Pancreas (tissue), 10 donors: ENCODE results near the gene POLR3B. TPM values are rescaled to one million over a fixed set of nuclear protein-coding genes. Genes with fewer than 3 reads are reported as not detected.

Experiments
- ATAC-seq, 4 donors: fragments of 200-7000 bp; cut with Tn5 transposase; one replicate each; pipeline versions ENCODE4 v1.8.0 to v1.9.1; 2020; ENCODE audit warnings: mild to moderate bottlenecking in 4 of 4, moderate library complexity in 4 of 4
- DNase-seq, 6 donors: peaks; one replicate each; pipeline ENCODE4 v3.0.0-alpha.2; 2020
- FAIRE-seq: peaks from 2 replicates; lab custom pipeline; 2012; peaks lifted over from hg19 to GRCh38; lab: Jason Lieb, UNC
- H3K27ac ChIP-seq, 4 donors: fragments of 200-600 bp; sonication (generic); 1 replicate in 3 of 4; 2 replicates in 1 of 4; pipeline versions ENCODE4 v1.5.0 to v1.8.0; 2020
- H3K27me3 ChIP-seq, 4 donors: fragments of 200-600 bp; one replicate each; pipeline ENCODE4 v1.8.0; 2021
- H3K36me3 ChIP-seq, 3 donors: fragments of 200-600 bp; sonication (generic) in 1 of 3; one replicate each; pipeline versions ENCODE4 v1.5.0 to v1.8.0; 2020 to 2021
- H3K4me1 ChIP-seq, 3 donors: fragments of 200-600 bp; one replicate each; pipeline ENCODE4 v1.8.0; 2021
- H3K4me3 ChIP-seq, 4 donors: fragments of 200-600 bp; sonication (generic) in 2 of 4; one replicate each; pipeline versions ENCODE4 v1.5.0 to v1.8.0; 2020 to 2021
- H3K9me3 ChIP-seq, 4 donors: fragments of 200-600 bp; one replicate each; pipeline ENCODE4 v1.8.0; 2021
- WGBS, 2 donors: extraction: QIAGEN DNeasy Blood & Tissue Kit; methylation state at CpG; one replicate each; pipeline ENCODE4 v1.1.7; 2013; 5-methylcytosine and 5-hydroxymethylcytosine counted together
- intact Hi-C, 3 donors: fragments of 100-400 bp; cut with DNase I; formaldehyde crosslinking; loops; one replicate each; pipeline versions ENCODE4 v1.11.1 to v1.14.2; 2022
- polyA plus RNA-seq, 2 donors: library from polyadenylated mRNA; stranded (reverse); fragments of 200-250 nt; gene quantifications; one replicate each; pipeline ENCODE4 v1.2.3, GENCODE V29; 2013
- total RNA-seq, 6 donors: library from RNA; stranded (reverse); fragmentation: NEBNext Ultra II Directional in 4 of 6; extraction: Animal tissue kit (Norgen Biotek cat#: 25700) in 4 of 6; gene quantifications; one replicate each; pipeline versions ENCODE4 v1.2.1 to v1.2.4, GENCODE V29; 2021 to 2023
- TF ChIP-seq, protein P1 (sequence below), 4 donors: fragments of 200-600 bp; sonication (generic) in 3 of 4; IDR thresholded peaks; one replicate each; pipeline versions ENCODE4 v1.5.0 to v1.8.0; 2021; ENCODE audit warnings: antibody characterized with exemption in 4 of 4
- donor health status: healthy with polysubstance abuse.
- donor health status: DM: no; HTN: no; CAD: no; lungs with moderate emphysema.
- donor health status: DM: no; HTN: no; CAD: no.
- donor health status: control.
- donor health status: control.
- donor health status: Bipolar disorder and iron deficiency.
- donor health status: DM: yes; HTN: yes; CAD: no.
- donor health status: DM: no; HTN: no; CAD: no.
- donor health status: DM: no; HTN: no; CAD: no.
- donor health status: DM: yes; HTN: yes; CAD: no.

POLR3B gene
- total and polyA plus RNA-seq, 8 donors = 1.9 to 7.9 (median 4.8) TPM

DNA sequence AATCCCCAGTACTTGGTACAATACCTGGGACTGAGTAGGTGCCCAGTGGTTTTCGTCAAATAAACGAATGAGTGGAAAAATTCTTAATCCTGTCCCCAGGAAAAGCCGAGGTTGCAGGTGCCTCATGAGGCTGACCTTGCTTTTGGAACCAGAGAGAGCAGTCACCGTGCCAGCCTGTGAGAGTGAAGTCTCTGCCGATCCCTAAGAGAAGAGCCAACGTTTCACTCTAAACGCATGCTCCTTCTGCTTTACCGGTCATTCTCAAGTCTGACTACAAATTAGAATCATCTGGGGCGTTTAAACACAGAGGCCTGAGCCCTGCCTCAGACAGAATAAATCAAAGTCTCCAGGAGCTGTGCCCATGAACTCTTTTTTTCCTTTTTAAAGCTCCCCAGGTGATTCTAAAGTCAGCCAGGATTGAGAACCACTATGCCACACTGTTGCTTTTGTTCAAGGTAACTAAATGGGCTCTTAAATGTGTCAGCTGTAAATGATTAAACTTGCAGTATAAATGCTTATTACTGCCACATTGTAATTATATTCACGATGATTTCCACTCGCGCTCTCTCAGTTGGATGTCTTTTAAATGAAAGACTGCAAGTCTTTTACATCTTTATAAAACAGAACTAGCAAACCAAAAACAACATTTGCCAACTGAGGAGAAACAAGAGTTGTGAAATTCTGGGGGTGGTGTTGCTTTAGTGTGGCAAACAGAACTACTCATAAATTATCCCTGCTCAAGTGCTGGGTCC lies 28.1 kb upstream of the POLR3B start:
- TF ChIP-seq, protein P1, sequence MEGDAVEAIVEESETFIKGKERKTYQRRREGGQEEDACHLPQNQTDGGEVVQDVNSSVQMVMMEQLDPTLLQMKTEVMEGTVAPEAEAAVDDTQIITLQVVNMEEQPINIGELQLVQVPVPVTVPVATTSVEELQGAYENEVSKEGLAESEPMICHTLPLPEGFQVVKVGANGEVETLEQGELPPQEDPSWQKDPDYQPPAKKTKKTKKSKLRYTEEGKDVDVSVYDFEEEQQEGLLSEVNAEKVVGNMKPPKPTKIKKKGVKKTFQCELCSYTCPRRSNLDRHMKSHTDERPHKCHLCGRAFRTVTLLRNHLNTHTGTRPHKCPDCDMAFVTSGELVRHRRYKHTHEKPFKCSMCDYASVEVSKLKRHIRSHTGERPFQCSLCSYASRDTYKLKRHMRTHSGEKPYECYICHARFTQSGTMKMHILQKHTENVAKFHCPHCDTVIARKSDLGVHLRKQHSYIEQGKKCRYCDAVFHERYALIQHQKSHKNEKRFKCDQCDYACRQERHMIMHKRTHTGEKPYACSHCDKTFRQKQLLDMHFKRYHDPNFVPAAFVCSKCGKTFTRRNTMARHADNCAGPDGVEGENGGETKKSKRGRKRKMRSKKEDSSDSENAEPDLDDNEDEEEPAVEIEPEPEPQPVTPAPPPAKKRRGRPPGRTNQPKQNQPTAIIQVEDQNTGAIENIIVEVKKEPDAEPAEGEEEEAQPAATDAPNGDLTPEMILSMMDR (IDR thresholded peaks at IDR 0.05) = no peak
- Histone ChIP-seq H3K36me3 (peaks cover 0 to 13% (median 0%) of the 10 kb centered on the region in 3 donors), H3K27me3 (no peaks in the 10 kb centered on the region), H3K27ac (peak overlapping the region in 1 of 4 donors; percentile 42), H3K4me3 (no peak overlapping the region), H3K9me3 (no peaks in the 10 kb centered on the region), H3K4me1 (peaks cover 0 to 5% (median 0%) of the 10 kb centered on the region in 3 donors)
- ATAC-seq (peak in 3 of 4 donors; percentile 44 to 71 (median 51)), FAIRE-seq (no peak), DNase-seq (no peak)
- intact Hi-C loops = no loop called here
- 49 to 51% methylated on average over 12 of the region's 12 CpGs for WGBS, 2 donors

DNA sequence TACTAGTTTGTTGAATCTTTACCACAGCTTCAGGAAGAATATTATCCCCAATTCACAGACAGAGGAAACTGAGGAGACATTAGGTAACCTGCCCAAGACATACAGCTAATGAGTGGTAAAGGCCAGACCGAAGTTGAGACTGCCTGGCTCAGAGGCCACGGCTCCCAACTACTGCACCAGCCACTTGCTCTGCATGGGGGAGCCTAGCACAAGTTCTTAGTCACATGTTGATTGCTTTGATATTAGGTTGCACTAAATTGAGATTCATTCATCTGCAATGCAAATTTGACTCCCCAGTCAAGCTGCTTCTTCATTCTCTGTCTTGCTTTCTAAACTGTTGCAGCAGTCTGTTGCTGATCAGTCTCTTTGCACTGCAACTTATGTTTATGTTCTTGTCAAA lies 25.9 kb upstream of the POLR3B start:
- Histone ChIP-seq H3K9me3 (no peaks in the 10 kb centered on the region), H3K4me3 (no peak overlapping the region), H3K27ac (no peak overlapping the region), H3K36me3 (peaks cover 0 to 10% (median 0%) of the 10 kb centered on the region in 3 donors), H3K4me1 (peaks cover 0 to 5% (median 0%) of the 10 kb centered on the region in 3 donors), H3K27me3 (no peaks in the 10 kb centered on the region)
- TF ChIP-seq, protein P1 (IDR thresholded peaks at IDR 0.05) = no peak
- FAIRE-seq (no peak), ATAC-seq (no peak), DNase-seq (no peak)
- WGBS, 2 donors = 91 to 95% methylated on average over 2 of the region's 2 CpGs
- intact Hi-C loops = no loop called here

DNA sequence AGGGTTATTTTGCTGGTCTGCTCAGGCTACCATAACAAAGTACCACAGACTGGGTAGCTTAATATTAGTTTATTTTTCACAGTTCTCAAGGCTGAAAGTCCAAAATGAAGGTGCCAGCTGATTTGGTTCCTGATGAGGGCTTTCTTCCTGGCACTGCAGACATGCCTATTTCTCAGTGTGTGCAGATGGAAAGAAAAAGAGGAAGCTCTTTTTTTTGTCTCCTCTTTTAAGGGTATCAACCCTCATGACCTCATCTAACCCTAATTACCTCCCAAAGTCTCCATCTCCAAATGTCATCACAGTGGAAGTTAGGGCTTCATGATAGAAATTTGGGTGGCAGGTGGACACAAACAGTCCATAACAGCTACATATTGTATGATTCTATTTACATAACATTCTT lies 25.0 kb upstream of the POLR3B start:
- DNase-seq (no peak), ATAC-seq (no peak), FAIRE-seq (no peak)
- Histone ChIP-seq H3K27ac (no peak overlapping the region), H3K27me3 (no peaks in the 10 kb centered on the region), H3K9me3 (no peaks in the 10 kb centered on the region), H3K36me3 (peaks cover 0 to 10% (median 0%) of the 10 kb centered on the region in 3 donors), H3K4me1 (peaks cover 0 to 5% (median 0%) of the 10 kb centered on the region in 3 donors), H3K4me3 (no peak overlapping the region)
- TF ChIP-seq, protein P1 (IDR thresholded peaks at IDR 0.05) = no peak
- intact Hi-C loops = no loop called here

DNA sequence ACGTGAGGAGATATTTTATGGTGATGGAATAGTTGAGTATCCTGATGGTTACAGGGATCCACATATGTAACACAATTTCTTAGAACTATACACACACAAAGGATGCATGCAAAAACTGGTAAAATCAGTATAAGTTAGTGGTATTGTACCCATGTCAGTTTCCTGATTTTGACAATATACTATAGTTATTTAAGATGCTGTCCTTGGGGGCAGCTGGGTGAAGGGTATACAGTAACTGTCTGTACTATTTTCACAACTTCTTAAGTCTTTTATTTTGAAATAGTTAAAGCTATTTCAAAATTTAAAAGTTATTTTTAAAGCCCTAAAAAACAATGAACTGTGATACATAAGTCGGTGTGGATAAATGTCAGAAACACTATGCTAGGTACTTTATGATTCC lies 24.5 kb upstream of the POLR3B start:
- no peak for FAIRE-seq
- H3K4me3 ChIP-seq = no peak overlapping the region
- intact Hi-C loops = no loop called here
- ATAC-seq = no peak
- no peak overlapping the region for H3K27ac ChIP-seq
- 73 to 98% methylated on average over 2 of the region's 2 CpGs for WGBS, 2 donors
- H3K4me1 ChIP-seq = peaks cover 0 to 5% (median 0%) of the 10 kb centered on the region in 3 donors
- TF ChIP-seq, protein P1 (IDR thresholded peaks at IDR 0.05) = no peak
- H3K27me3 ChIP-seq = no peaks in the 10 kb centered on the region
- no peak for DNase-seq
- peaks cover 0 to 10% (median 0%) of the 10 kb centered on the region in 3 donors for H3K36me3 ChIP-seq
- no peaks in the 10 kb centered on the region for H3K9me3 ChIP-seq

DNA sequence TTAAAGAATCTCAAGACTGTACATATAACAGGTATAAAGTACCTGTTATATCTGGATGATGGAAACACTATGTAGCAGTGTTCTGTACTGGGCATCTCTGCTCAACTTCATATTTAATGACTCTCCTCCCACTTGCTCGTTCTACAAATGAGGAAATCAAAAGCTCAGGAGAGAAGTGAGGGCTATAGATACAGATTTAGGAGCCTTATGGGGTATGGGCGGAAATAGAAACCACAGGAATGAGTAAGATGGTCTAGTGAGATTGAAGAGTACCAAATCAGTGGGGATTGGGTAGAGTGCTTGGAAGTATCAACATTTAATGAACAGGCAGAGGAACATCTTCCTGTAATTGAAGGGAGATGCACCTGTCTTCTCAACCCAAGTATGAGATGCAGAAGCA lies 23.8 kb upstream of the POLR3B start:
- Histone ChIP-seq H3K9me3 (no peaks in the 10 kb centered on the region), H3K27me3 (no peaks in the 10 kb centered on the region), H3K27ac (no peak overlapping the region), H3K36me3 (peaks cover 0 to 10% (median 0%) of the 10 kb centered on the region in 3 donors), H3K4me1 (peaks cover 0 to 5% (median 0%) of the 10 kb centered on the region in 3 donors), H3K4me3 (no peak overlapping the region)
- no peak for FAIRE-seq
- no peak for DNase-seq
- 93% methylated on average over 2 of the region's 2 CpGs for WGBS, 2 donors
- TF ChIP-seq, protein P1 (IDR thresholded peaks at IDR 0.05) = no peak
- intact Hi-C loops = no loop called here
- no peak for ATAC-seq
